ENCODE data around the gene PLXND1.
"Not testable (repeated sequence)": the region's sequence is repeated elsewhere in the genome, so short reads cannot be mapped to it uniquely, and the experiment has no call there.

The PLXND1 gene

GRCh38 chr3:129548104-129548965, 58.1 kb downstream of the PLXND1 start:
- no peak for DNase-seq (ENCODE audit: low spot score)

- DNase-seq (ENCODE audit: low spot score) = no peak
Observed at GRCh38 chr3:129547241-129547640, 59.2 kb downstream of the PLXND1 start.

DNA sequence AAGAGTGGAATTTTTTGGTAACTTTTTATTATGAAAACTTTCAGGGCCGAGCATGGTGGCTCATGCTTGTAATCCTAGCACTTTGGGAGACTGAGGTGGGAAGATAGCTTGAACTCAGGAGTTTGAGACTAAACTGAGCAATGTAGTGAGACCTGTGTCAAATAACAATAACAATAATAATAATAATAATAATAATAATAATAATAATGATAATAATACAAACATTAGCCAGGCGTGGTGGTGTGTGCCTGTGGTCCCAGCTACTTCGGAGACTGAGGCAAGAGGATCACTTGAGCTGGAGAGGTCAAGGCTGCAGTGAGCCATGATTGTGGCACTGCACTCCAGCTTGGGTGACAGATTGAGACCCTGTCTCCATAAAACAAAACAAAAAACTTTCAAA, 60.5 kb downstream of the PLXND1 start:
- not testable (repeated sequence) for DNase-seq (ENCODE audit: low spot score)

DNA sequence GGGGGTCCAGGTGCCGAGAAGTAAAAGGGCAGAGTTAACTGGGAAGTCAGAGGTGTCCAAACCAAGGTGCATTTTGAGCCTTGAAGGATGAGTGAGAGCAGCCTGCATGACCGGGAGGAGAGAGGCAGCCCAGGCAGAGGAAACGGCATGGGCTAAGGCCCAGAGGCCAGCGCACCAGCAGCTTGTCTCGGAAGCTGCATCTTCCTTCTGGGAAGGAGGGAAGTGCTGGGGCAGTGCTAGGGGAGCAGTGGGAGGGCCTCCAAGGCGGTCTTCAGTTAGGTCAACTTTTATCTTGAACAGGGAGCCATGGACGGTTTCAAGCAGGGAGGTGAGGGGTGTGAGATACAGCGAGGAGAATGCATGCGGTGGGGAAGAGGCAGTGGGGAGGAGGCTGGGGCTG, 62.5 kb downstream of the PLXND1 start:
- DNase-seq (ENCODE audit: low spot score) = no peak

- DNase-seq (ENCODE audit: low spot score) = no peak
Observed at GRCh38 chr3:129543156-129543790, 63.2 kb downstream of the PLXND1 start, which contains the start of gene H1-8. H1-8 (plus strand) TSS chr3:129543175; CDS start chr3:129543219, 44 bp downstream.

DNA sequence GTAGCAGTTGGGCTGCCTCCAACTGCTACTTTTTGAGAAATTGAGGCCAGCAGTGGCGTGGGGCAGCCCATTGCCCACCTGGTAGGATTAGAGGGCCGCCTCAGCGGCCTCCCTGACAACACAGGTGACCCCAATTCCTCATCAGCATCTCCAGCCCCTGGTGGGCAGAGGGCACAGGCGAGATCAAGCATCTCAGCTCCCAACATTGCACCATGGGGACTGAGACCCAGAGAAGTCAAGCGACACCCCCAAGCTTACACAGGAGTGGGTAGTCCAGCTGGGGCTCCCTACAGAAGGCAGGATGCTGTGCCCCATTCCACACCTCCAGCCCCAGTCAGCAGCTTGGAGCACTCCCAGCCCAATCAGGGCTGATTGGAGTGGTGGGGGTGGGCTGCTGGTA, 63.7 kb downstream of the PLXND1 start:
- DNase-seq (ENCODE audit: low spot score) = no peak

DNA sequence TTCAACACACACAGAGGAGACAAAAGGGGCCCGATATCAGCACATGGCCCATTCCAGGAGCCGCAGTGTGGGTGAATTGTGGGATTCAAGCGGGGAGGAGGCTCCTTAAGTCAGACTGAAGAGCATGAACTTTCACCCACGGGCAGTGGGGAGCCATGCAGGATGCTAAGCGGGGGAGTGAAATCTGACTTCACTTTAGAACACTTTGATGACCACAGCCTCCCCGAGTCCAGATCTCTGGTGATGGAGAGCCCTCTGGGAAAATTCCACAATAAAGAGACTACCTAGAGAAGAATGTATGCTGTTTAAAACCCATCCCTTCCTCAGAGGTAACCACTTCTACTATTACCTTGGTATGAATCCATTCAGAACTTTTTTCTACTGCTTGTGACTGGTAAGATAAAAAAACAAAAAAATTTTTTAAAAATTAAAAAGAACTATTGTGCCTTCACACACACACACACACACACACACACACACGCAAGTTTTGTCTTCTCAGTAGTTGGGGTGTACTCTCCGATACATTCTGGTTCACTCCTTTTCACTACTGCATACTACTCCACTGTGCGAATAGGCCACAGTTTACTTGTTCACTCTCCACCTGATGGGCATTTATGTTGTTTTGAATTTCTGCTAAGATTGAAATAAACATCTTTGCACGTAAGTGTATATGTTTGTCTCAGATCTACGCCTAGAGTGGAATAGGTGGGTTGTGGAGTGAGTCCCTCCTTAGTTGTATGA, 65.5 kb downstream of the PLXND1 start:
- DNase-seq (ENCODE audit: low spot score) = no peak

DNA sequence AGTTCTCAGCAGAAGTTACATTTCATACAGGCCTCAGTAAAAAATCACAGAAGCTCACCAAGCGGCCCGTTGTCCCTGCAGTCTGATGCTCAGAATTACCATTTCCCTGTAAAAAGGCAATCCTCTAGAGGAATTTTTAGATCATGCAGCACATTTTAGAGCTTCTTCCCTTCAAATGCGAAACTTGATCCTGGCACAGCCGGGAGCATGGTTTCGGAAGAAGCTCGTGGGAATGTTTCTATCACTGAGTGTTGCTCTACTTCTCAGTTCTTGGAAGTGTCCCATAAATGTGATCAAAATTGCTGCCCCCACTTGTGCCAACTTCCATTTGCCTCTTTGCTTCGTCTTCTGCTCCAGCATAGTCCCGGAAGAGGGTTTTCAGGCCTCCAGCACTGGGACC, 67.3 kb downstream of the PLXND1 start:
- DNase-seq (ENCODE audit: low spot score) = no peak

GRCh38 chr3:129536804-129537203, 69.7 kb downstream of the PLXND1 start:
- no peak for DNase-seq (ENCODE audit: low spot score)

DNA sequence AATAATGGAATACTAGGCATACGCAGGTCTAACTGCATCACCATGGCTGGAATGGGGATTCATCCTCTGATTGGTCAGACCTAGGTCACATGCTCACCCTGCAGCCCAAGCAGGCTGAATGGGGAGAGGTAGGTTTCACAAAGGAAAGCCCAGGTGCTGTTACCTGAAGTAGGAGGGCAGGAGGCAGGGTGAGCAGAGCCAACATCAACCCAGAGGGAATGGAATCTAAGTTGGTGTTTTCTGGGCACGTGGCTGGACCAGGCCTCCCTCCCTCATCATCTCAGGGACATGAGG, 70.2 kb downstream of the PLXND1 start:
- DNase-seq (ENCODE audit: low spot score) = no peak

- no peak for DNase-seq (ENCODE audit: low spot score)
Observed at GRCh38 chr3:129535075-129535474, 71.4 kb downstream of the PLXND1 start.

GRCh38 chr3:129534428-129535027, 71.9 kb downstream of the PLXND1 start:
- DNase-seq (ENCODE audit: low spot score) = no peak

DNA sequence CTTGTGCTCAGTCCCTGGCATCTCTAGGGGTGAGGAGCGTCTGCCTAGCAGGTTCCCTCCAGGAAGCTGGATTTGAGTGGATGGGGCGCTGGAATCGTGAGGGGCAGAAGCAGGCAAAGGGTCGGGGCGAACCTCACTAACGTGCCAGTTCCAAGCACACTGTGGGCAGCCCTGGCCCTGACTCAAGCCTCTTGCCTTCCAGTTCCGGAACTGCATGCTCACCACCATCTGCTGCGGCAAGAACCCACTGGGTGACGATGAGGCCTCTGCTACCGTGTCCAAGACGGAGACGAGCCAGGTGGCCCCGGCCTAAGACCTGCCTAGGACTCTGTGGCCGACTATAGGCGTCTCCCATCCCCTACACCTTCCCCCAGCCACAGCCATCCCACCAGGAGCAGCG, 73.1 kb downstream of the PLXND1 start:
- DNase-seq (ENCODE audit: low spot score) = no peak

GRCh38 chr3:129532261-129532660, 74.2 kb downstream of the PLXND1 start:
- no peak for DNase-seq (ENCODE audit: low spot score)

GRCh38 chr3:129531699-129532098, 74.8 kb downstream of the PLXND1 start:
- no peak for DNase-seq (ENCODE audit: low spot score)

DNA sequence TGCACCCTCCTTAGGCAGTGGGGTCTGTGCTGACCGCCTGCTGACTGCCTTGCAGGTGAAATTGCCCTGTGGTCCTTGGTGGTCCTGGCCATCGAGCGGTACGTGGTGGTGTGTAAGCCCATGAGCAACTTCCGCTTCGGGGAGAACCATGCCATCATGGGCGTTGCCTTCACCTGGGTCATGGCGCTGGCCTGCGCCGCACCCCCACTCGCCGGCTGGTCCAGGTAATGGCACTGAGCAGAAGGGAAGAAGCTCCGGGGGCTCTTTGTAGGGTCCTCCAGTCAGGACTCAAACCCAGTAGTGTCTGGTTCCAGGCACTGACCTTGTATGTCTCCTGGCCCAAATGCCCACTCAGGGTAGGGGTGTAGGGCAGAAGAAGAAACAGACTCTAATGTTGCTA, 75.7 kb downstream of the PLXND1 start:
- DNase-seq (ENCODE audit: low spot score) = no peak

DNA sequence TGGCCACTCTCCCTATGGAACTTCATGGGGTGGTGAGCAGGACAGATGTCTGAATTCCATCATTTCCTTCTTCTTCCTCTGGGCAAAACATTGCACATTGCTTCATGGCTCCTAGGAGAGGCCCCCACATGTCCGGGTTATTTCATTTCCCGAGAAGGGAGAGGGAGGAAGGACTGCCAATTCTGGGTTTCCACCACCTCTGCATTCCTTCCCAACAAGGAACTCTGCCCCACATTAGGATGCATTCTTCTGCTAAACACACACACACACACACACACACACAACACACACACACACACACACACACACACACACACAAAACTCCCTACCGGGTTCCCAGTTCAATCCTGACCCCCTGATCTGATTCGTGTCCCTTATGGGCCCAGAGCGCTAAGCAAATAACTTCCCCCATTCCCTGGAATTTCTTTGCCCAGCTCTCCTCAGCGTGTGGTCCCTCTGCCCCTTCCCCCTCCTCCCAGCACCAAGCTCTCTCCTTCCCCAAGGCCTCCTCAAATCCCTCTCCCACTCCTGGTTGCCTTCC, 76.2 kb downstream of the PLXND1 start:
- DNase-seq (ENCODE audit: low spot score) = no peak

GRCh38 chr3:129529436-129530210, 76.9 kb downstream of the PLXND1 start:
- no peak for DNase-seq (ENCODE audit: low spot score)

DNA sequence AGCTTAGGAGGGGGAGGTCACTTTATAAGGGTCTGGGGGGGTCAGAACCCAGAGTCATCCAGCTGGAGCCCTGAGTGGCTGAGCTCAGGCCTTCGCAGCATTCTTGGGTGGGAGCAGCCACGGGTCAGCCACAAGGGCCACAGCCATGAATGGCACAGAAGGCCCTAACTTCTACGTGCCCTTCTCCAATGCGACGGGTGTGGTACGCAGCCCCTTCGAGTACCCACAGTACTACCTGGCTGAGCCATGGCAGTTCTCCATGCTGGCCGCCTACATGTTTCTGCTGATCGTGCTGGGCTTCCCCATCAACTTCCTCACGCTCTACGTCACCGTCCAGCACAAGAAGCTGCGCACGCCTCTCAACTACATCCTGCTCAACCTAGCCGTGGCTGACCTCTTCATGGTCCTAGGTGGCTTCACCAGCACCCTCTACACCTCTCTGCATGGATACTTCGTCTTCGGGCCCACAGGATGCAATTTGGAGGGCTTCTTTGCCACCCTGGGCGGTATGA, 77.8 kb downstream of the PLXND1 start, which contains the start of gene RHO:
Gene RHO, plus strand, starts transcription at position 51 of the 512 bp plus-strand sequence. Its CDS starts 95 bp downstream, at position 146.
- DNase-seq (ENCODE audit: low spot score) = no peak

- no peak for DNase-seq (ENCODE audit: low spot score)
Observed at GRCh38 chr3:129527262-129527661, 79.2 kb downstream of the PLXND1 start.

Data from germinal center (tissue), 1 donor.